Ovary (tissue), 10 donors: ENCODE results near the gene RERE. TPM values are rescaled to one million over a fixed set of nuclear protein-coding genes. Genes with fewer than 3 reads are reported as not detected.

Source experiments
- DNase-seq, 5 donors: peaks; one replicate each; pipeline ENCODE4 v3.0.0-alpha.2; 2019 to 2020
- H3K27ac ChIP-seq, 2 donors: fragments of 200-600 bp; one replicate each; pipeline versions ENCODE4 v1.5.1 to v1.8.0; 2019 to 2022
- H3K27me3 ChIP-seq: fragments of 200-600 bp; one replicate; pipeline ENCODE4 v1.8.0; 2022
- H3K36me3 ChIP-seq: fragments of 200-600 bp; sonication (generic); one replicate; pipeline ENCODE4 v1.5.1; 2019
- H3K4me1 ChIP-seq: one replicate; pipeline ENCODE4 v1.8.1; 2013; ENCODE audit warnings: mild to moderate bottlenecking, moderate library complexity; ENCODE audit not compliant: insufficient read depth
- H3K4me3 ChIP-seq: fragments of 200-600 bp; sonication (generic); one replicate; pipeline ENCODE4 v1.5.1; 2017
- H3K9me3 ChIP-seq, 2 donors: fragments of 200-600 bp in 1 of 2; sonication (generic) in 1 of 2; one replicate each; pipeline versions ENCODE4 v1.5.1 to v1.8.1; 2013 to 2019; ENCODE audit warnings: mild to moderate bottlenecking in 1 of 2, moderate library complexity in 1 of 2
- EP300 ChIP-seq: sonication (generic); formaldehyde crosslinking; IDR thresholded peaks from one replicate; pipeline ENCODE4 v1.6.1; 2017; ENCODE audit warnings: antibody characterized with exemption
- POLR2A ChIP-seq: fragments of 450-650 bp; IDR thresholded peaks from one replicate; pipeline ENCODE4 v1.6.1; 2017; ENCODE audit warnings: antibody characterized with exemption, mild to moderate bottlenecking, moderate library complexity
- WGBS, 3 donors: extraction: QIAGEN DNeasy Blood & Tissue Kit in 1 of 3; methylation state at CpG; one replicate each; pipeline versions ENCODE4 v1.1.5 to v1.1.7; 2013 to 2017; 5-methylcytosine and 5-hydroxymethylcytosine counted together
- intact Hi-C, 4 donors: fragments of 100-400 bp; cut with DNase I; formaldehyde crosslinking; loops; one replicate each; pipeline versions ENCODE4 v1.11.0 to v1.15.1; 2022 to 2023
- long read RNA-seq, 3 donors: library from polyadenylated mRNA in 2 of 3; unstranded in 2 of 3; transcript quantifications; one replicate each; pipeline ENCODE4 v2.0.0 and lab custom pipeline, GENCODE V29; 2021 to 2026
- polyA plus RNA-seq, 2 donors: library from polyadenylated mRNA; stranded (reverse); fragments of 200-250 nt in 1 of 2; fragments of 350-450 nt in 1 of 2; fragmentation: Illumina TruSeq in 1 of 2; extraction: RNeasy Lipid Tissue Mini Kit (QIAGEN cat#74804) in 1 of 2; gene quantifications; one replicate each; pipeline ENCODE4 v1.2.3, GENCODE V29; 2013 to 2014
- total RNA-seq, 7 donors: library from RNA; depleted of rRNA in 2 of 7; stranded (reverse); fragments of >200 nt in 2 of 7; fragmentation: NEBNext Ultra II Directional in 3 of 7; extraction: Animal tissue kit (Norgen Biotek cat#: 25700) in 3 of 7; gene quantifications; one replicate each; pipeline versions ENCODE4 v1.1.0 to v1.2.4, GENCODE V29; 2016 to 2023
- TF ChIP-seq, protein P1 (sequence below), 3 donors: fragments of 450-650 bp in 2 of 3; fragments of 200-600 bp in 1 of 3; IDR thresholded peaks; one replicate each; pipeline versions ENCODE4 v1.5.1 to v1.8.0; 2016 to 2022; ENCODE audit warnings: antibody characterized with exemption in 3 of 3, mild to moderate bottlenecking in 1 of 3
- donor health status: DM: no; HTN: no; CAD: no; lungs with moderate emphysema.
- donor health status: DM: no; HTN: no; CAD: no.
- donor health status: Bipolar disorder and iron deficiency.
- donor health status: DM: yes; HTN: yes; CAD: no.
- donor health status: DM: no; HTN: no; CAD: no.
- donor health status: DM: yes; HTN: yes; CAD: no.

The RERE gene
- total RNA-seq, result 100 to 1,000 TPM in 5 of 7 donors, 10 to 100 TPM in 2; 62.8 to 119 (median 115) TPM
- 10 to 100 TPM; 36.7 to 69.3 TPM for polyA plus RNA-seq
- long read RNA-seq, donor 1, partial matches to known transcripts, result 11 of 47 reads
- long read RNA-seq, donor 1, other reads (novel, unspliced or antisense), result 36 of 47 reads
- long read RNA-seq, donor 2, partial matches to known transcripts, result 0 of 2 reads
- long read RNA-seq, donor 2, other reads (novel, unspliced or antisense), result 0 of 2 reads
- long read RNA-seq, donor 3, partial matches to known transcripts, result 75 of 95 reads
- long read RNA-seq, donor 3, other reads (novel, unspliced or antisense), result 20 of 95 reads

- Histone ChIP-seq H3K4me1 (no peaks in the 10 kb centered on the region), H3K27me3 (no peaks in the 10 kb centered on the region), H3K27ac (peak within 1 kb of the TSS; percentile 94 to 97), H3K4me3 (peak within 1 kb of the TSS; percentile 84), H3K9me3 (no peaks in the 10 kb centered on the region), H3K36me3 (no peaks in the 10 kb centered on the region)
- 0 to 1% (median 1%) methylated on average over 82 of the region's 82 CpGs for WGBS, 3 donors
- peak; percentile 93 to 97 (median 96) for DNase-seq
- TF ChIP-seq EP300 (no peak), POLR2A (peak; percentile 92)
- TF ChIP-seq, protein P1, sequence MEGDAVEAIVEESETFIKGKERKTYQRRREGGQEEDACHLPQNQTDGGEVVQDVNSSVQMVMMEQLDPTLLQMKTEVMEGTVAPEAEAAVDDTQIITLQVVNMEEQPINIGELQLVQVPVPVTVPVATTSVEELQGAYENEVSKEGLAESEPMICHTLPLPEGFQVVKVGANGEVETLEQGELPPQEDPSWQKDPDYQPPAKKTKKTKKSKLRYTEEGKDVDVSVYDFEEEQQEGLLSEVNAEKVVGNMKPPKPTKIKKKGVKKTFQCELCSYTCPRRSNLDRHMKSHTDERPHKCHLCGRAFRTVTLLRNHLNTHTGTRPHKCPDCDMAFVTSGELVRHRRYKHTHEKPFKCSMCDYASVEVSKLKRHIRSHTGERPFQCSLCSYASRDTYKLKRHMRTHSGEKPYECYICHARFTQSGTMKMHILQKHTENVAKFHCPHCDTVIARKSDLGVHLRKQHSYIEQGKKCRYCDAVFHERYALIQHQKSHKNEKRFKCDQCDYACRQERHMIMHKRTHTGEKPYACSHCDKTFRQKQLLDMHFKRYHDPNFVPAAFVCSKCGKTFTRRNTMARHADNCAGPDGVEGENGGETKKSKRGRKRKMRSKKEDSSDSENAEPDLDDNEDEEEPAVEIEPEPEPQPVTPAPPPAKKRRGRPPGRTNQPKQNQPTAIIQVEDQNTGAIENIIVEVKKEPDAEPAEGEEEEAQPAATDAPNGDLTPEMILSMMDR (IDR thresholded peaks at IDR 0.05), result peak in 1 of 3 donors; percentile 46
- intact Hi-C loops, result no loop called here
Observed at GRCh38 chr1:8817412-8818324, at the start of gene RERE. TSS of gene RERE (minus strand) at chr1:8817640.

DNA sequence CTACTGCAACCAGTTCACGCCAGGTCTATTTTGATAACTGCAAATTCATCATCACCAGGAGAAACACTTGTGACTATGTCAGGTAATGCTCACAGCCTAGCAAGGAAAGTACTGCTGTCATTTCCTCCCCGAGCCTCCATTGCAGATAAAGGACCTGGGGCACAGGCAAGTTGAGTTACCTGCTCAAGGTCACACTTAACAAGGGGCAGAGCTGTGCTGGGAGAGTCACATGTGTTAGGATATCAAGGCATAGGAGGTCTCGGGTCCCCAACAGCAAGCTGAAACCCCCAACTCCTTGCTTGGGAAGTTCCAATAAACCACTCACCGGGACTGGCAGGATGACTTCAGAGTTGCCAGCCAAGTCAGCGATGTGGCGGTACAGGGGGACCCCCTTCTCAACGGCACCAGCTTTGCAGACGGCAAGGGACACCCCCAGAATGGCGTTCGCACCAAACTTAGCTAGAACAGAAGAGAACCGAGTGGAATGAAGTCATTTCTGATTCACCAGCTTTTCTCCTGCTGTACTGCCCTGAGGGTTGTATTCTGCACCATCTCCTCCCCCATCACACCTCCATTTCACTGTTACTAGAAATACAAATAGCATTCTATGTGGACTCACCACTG, 49.5 kb upstream of the RERE start:
- intact Hi-C loops, result no loop called here
- no peaks in the 10 kb centered on the region for H3K9me3 ChIP-seq
- no peak overlapping the region for H3K27ac ChIP-seq
- H3K4me1 ChIP-seq, result no peaks in the 10 kb centered on the region
- DNase-seq, result no peak
- H3K4me3 ChIP-seq, result no peak overlapping the region
- WGBS, 3 donors, result 84 to 85% (median 85%) methylated on average over 8 to 11 of the region's 11 CpGs
- H3K27me3 ChIP-seq, result no peaks in the 10 kb centered on the region
- TF ChIP-seq POLR2A, result no peak
- no peak for TF ChIP-seq EP300
- TF ChIP-seq, protein P1 (IDR thresholded peaks at IDR 0.05), result no peak
- H3K36me3 ChIP-seq, result no peaks in the 10 kb centered on the region

- Histone ChIP-seq H3K27ac (no peak overlapping the region), H3K36me3 (no peaks in the 10 kb centered on the region), H3K4me3 (no peak overlapping the region), H3K9me3 (no peaks in the 10 kb centered on the region), H3K27me3 (no peaks in the 10 kb centered on the region), H3K4me1 (no peaks in the 10 kb centered on the region)
- WGBS, 3 donors, result 86 to 93% (median 89%) methylated on average over 10 of the region's 10 CpGs
- TF ChIP-seq EP300, result no peak
- no peak for TF ChIP-seq POLR2A
- TF ChIP-seq, protein P1 (IDR thresholded peaks at IDR 0.05), result no peak
- intact Hi-C loops, result no loop called here
- DNase-seq, result no peak
Observed at GRCh38 chr1:8866173-8866791, 48.8 kb upstream of the RERE start.
